Epidermal melanocyte (primary cell): ENCODE measurements around the gene RALGPS1.

Source experiments
- DNase-seq: peaks from one replicate; pipeline ENCODE4 v3.0.0; 2011; ENCODE audit warnings: low spot score; ENCODE audit not compliant: insufficient read length

The RALGPS1 gene

GRCh38 chr9:126906091-126906490 lies 8.5 kb upstream of the RALGPS1 start:
- DNase-seq: no peak

- no peak for DNase-seq
Observed at GRCh38 chr9:126907058-126907457, 7.5 kb upstream of the RALGPS1 start.

- DNase-seq: no peak
Observed at GRCh38 chr9:126915281-126915816, 767 bp downstream of the RALGPS1 start.

GRCh38 chr9:126915846-126916543 lies 1.4 kb downstream of the RALGPS1 start:
- DNase-seq: no peak

- no peak for DNase-seq
Observed at GRCh38 chr9:126916909-126917308, 2.3 kb downstream of the RALGPS1 start.

GRCh38 chr9:126919193-126919592 lies 4.6 kb downstream of the RALGPS1 start:
- no peak for DNase-seq

- no peak for DNase-seq
Observed at GRCh38 chr9:126925876-126926275, 11.3 kb downstream of the RALGPS1 start.

- no peak for DNase-seq
Observed at GRCh38 chr9:126926364-126926763, 11.8 kb downstream of the RALGPS1 start.

- no peak for DNase-seq
Observed at GRCh38 chr9:126927419-126927818, 12.8 kb downstream of the RALGPS1 start.

GRCh38 chr9:126932871-126933321 lies 18.3 kb downstream of the RALGPS1 start:
- DNase-seq: no peak

GRCh38 chr9:126933334-126933980 lies 18.9 kb downstream of the RALGPS1 start:
- DNase-seq: no peak

- DNase-seq: no peak
Observed at GRCh38 chr9:126934441-126934840, 19.9 kb downstream of the RALGPS1 start.

GRCh38 chr9:126935630-126936029 lies 21.0 kb downstream of the RALGPS1 start:
- DNase-seq: no peak

- DNase-seq: no peak
Observed at GRCh38 chr9:126937444-126937843, 22.9 kb downstream of the RALGPS1 start.

- no peak for DNase-seq
Observed at GRCh38 chr9:126938327-126938726, 23.7 kb downstream of the RALGPS1 start.

GRCh38 chr9:126939821-126940221 lies 25.2 kb downstream of the RALGPS1 start:
- DNase-seq: no peak

GRCh38 chr9:126942399-126942798 lies 27.8 kb downstream of the RALGPS1 start:
- DNase-seq: no peak

GRCh38 chr9:126945682-126946081 lies 31.1 kb downstream of the RALGPS1 start:
- no peak for DNase-seq

GRCh38 chr9:126947529-126947928 lies 32.9 kb downstream of the RALGPS1 start:
- DNase-seq: no peak

- no peak for DNase-seq
Observed at GRCh38 chr9:126952205-126952977, 37.8 kb downstream of the RALGPS1 start.

GRCh38 chr9:126953041-126953809 lies 38.6 kb downstream of the RALGPS1 start:
- DNase-seq: no peak
